Measurements from ENCODE around the gene CHPF. TPM values are rescaled to one million over a fixed set of nuclear protein-coding genes. Genes with fewer than 3 reads are reported as not detected.

The CHPF gene
- total RNA-seq, 1 donor from 2014 or later, result 47.5 TPM

DNA sequence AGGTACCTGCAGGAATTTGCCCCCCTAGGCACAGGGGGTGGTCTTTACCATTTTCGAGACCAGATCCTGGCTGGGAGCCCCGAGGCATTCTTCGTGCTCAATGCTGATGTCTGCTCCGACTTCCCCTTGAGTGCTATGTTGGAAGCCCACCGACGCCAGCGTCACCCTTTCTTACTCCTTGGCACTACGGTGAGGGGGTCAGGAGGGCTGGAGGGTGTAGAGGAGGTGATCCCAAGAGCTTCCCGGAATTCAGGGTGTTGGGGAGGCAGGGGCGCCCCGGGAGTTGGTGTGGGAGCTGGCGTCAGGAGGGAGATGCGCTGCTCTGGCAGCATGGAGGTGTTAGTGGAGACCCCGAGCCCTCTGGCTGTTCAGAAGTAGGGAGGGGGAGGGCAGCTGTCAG, 41.8 kb downstream of the CHPF start:
- Mint-ChIP-seq H3K36me3 (peaks cover 12% of the 10 kb centered on the region), H3K9me3 (no peaks in the 10 kb centered on the region), H3K27me3 (peaks cover 18% of the 10 kb centered on the region), H3K27ac (peak overlapping the region; percentile 16), H3K4me1 (ENCODE audit: unreplicated experiment) (peaks cover 36% of the 10 kb centered on the region), H3K4me3 (peak overlapping the region; percentile 22)
- DNase-seq (ENCODE audit: extremely low spot score, unreplicated experiment), result no peak
- TF ChIP-seq, protein P1, sequence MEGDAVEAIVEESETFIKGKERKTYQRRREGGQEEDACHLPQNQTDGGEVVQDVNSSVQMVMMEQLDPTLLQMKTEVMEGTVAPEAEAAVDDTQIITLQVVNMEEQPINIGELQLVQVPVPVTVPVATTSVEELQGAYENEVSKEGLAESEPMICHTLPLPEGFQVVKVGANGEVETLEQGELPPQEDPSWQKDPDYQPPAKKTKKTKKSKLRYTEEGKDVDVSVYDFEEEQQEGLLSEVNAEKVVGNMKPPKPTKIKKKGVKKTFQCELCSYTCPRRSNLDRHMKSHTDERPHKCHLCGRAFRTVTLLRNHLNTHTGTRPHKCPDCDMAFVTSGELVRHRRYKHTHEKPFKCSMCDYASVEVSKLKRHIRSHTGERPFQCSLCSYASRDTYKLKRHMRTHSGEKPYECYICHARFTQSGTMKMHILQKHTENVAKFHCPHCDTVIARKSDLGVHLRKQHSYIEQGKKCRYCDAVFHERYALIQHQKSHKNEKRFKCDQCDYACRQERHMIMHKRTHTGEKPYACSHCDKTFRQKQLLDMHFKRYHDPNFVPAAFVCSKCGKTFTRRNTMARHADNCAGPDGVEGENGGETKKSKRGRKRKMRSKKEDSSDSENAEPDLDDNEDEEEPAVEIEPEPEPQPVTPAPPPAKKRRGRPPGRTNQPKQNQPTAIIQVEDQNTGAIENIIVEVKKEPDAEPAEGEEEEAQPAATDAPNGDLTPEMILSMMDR (conservative IDR thresholded peaks at IDR 0.05), result no peak

DNA sequence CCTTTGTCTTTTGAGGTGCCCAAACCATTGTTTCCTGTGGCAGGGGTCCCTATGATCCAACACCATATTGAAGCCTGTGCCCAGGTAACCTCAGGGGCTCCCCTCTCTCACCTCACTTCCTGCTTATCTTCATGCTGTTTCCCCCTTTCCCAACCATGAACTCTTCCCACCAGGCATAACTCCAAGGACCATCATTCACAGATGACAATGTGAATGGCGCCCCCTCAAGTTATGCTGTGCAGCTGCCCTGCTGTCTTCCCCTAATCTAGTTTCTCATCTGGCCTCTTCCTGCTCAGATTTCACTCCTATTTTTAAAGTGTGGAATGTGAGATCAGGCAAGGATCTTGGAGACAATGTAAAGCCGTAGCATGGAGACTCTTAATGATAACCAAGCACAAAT, 43.5 kb downstream of the CHPF start:
- Mint-ChIP-seq H3K4me3 (peak overlapping the region; percentile 96), H3K9me3 (no peaks in the 10 kb centered on the region), H3K36me3 (peaks cover 12% of the 10 kb centered on the region), H3K27me3 (peaks cover 34% of the 10 kb centered on the region), H3K27ac (peak overlapping the region; percentile 40), H3K4me1 (ENCODE audit: unreplicated experiment) (peaks cover 40% of the 10 kb centered on the region)
- no peak for DNase-seq (ENCODE audit: extremely low spot score, unreplicated experiment)
- TF ChIP-seq, protein P1 (conservative IDR thresholded peaks at IDR 0.05), result peak; percentile 32

DNA sequence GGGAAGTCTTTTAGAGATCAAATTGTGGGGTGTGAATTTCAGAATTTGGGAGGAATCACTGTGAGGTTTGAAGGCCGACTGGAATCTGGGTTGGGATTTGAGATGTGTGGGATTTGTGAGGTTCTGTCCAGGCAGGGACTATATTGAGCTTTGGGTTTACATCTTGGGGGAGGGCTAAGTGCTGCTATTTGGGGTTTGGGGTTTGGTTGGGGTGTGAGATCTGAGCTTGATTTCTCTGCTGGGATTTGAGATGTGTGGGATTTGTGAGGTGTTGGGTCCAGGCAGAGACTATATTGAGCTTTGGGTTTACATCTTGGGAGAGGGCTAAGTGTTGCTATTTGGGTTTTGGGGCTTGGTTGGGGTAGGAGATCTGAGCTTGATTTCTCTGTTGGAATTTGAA, 44.1 kb downstream of the CHPF start:
- H3K27ac Mint-ChIP-seq, result peak overlapping the region; percentile 87
- H3K27me3 Mint-ChIP-seq, result peaks cover 40% of the 10 kb centered on the region
- no peaks in the 10 kb centered on the region for H3K9me3 Mint-ChIP-seq
- peak overlapping the region; percentile 96 for H3K4me3 Mint-ChIP-seq
- no peak for DNase-seq (ENCODE audit: extremely low spot score, unreplicated experiment)
- TF ChIP-seq, protein P1 (conservative IDR thresholded peaks at IDR 0.05), result no peak
- H3K36me3 Mint-ChIP-seq, result peaks cover 9% of the 10 kb centered on the region
- H3K4me1 Mint-ChIP-seq (ENCODE audit: unreplicated experiment), result peaks cover 40% of the 10 kb centered on the region

DNA sequence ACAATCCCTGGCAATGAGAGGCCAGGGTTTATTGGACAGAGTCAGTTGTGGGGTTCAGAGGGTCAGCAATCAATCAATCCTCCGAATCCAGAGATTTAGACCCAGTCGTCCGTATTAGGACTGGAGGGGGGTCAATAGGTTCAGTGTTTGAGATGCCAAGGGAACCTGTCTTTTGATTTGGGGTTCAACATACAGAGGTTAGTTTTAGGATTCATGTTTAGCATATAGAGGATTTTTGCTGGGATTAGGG, 44.6 kb downstream of the CHPF start:
- DNase-seq (ENCODE audit: extremely low spot score, unreplicated experiment), result no peak
- Mint-ChIP-seq H3K27me3 (peaks cover 45% of the 10 kb centered on the region), H3K4me1 (ENCODE audit: unreplicated experiment) (peaks cover 40% of the 10 kb centered on the region), H3K4me3 (peak overlapping the region; percentile 96), H3K27ac (peak overlapping the region; percentile 87), H3K9me3 (no peaks in the 10 kb centered on the region), H3K36me3 (peaks cover 5% of the 10 kb centered on the region)
- TF ChIP-seq, protein P1 (conservative IDR thresholded peaks at IDR 0.05), result no peak

DNA sequence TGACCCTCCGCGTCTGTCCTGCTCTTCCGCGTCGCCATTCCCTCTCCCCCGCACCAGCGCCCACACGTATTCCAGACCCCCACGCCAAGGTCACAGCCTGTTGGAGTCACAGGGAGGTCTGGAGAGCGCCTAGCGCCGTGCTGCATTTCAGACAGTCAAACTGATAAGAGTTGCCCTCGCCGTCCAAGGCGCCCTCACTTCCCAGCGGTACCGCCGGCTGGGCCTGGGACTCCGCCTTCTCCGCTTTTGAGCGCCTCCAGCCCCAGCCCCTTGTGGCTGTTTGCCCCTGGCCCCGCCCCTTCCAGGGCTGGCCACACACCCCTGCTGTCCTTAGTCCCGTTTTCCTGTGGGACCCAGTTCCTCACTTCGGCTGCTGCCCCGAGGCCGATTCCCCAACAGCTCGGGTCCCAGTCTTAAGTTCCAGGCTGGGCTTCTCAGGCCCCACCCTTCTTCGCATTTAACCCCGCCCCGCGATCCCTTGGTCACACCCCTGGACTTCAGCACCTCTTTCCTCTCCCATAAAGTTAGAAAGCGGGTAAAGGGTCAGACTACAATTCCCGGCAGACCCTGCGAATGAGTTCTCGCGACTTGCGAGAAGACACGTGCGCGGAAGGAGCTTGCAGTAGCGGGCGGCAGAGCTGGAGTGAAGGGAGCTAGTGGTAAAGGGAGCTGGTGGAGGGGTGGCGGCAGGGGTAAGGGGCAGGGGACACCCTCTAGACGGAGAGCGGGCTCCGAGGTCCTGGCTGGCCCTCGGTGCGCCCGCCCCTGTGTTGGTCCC, 45.1 kb downstream of the CHPF start, which contains the start of gene GMPPA:
TSS of gene GMPPA (plus strand) at position 612 of the 778 bp plus-strand sequence. CDS start 1,085 bp downstream, outside the sequence.
- Mint-ChIP-seq H3K36me3 (peaks cover 1% of the 10 kb centered on the region), H3K4me3 (peak within 1 kb of the TSS; percentile 96), H3K9me3 (no peaks in the 10 kb centered on the region), H3K4me1 (ENCODE audit: unreplicated experiment) (peaks cover 40% of the 10 kb centered on the region), H3K27ac (peak within 1 kb of the TSS; percentile 87), H3K27me3 (peaks cover 51% of the 10 kb centered on the region)
- peak; percentile 93 for DNase-seq (ENCODE audit: extremely low spot score, unreplicated experiment)
- TF ChIP-seq, protein P1 (conservative IDR thresholded peaks at IDR 0.05), result no peak
